ENCODE measurements around the gene EIF2S1. TPM values are rescaled to one million over a fixed set of nuclear protein-coding genes. Genes with fewer than 3 reads are reported as not detected.
A peak's percentile ranks its signal among the peaks of the same experiment; 100 is the strongest.
"Not testable (repeated sequence)": the region's sequence is repeated elsewhere in the genome, so short reads cannot be mapped to it uniquely, and the experiment has no call there.

The EIF2S1 gene
- 304 and 324 TPM in 2 replicates for total RNA-seq (2014; rRNA removed; shearing (Covaris generic))

DNA sequence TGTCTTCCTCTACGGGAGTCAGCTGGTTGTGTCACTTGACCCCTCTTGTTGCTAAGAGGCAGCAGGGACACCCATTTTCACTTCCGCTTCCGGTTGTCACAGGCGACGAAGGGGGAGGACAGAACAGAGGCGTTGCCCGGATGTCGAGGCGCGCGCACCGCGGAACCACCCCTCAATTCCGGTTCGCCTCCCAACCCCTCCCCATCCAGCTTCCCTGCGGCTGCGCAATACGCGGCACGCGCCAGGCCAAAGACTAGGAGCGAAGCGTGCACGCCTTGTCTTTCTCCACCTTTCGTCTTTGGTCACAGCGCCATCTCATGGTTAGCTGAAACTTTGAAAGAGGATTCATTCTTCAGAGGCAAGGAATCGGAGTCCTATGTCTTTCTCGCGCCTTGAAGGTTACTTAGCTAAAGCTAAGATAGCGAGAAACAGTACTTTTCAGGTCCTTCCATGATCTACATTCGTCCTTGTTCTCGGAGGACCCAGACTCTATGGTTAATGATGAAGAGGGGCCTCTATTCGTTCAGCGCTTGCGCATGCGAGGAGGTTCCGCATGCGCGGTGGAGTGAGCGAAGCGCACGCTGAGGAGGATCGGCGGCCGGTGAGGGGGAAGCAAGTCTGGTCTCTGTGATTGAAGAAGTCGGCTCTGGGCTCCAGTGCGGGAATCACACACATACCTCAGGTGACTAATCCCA, at the start of gene EIF2S1, which contains the start of gene ATP6V1D:
Gene EIF2S1 (plus strand): TSS at position 554 of the 695 bp plus-strand sequence. CDS start 4,440 bp downstream, outside the sequence.
Gene ATP6V1D (minus strand): TSS at position 30 of the 695 bp plus-strand sequence. CDS start 106 bp downstream, outside the sequence.
- peak; percentile 99 for DNase-seq (ENCODE audit: low read depth)

DNA sequence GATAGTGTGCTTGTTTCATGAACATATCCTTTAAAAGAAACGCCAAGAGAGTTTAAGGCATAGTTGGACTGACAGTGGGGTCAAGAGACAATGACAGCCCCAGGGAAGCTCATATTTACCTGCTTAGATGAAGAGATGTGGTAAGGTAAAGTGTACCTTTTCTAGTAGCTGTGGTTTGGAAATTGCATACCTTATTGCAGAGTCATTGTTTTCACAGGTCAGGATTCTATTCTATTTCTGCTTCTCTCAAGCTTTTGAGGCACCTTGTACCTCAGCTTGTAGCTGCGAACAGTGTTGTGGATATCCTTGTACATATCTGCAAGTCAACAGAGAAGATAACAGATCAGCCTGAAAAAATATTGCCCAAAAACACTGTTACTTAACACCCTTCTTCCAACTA, 48.3 kb upstream of the EIF2S1 start:
- DNase-seq (ENCODE audit: low read depth), result no peak

DNA sequence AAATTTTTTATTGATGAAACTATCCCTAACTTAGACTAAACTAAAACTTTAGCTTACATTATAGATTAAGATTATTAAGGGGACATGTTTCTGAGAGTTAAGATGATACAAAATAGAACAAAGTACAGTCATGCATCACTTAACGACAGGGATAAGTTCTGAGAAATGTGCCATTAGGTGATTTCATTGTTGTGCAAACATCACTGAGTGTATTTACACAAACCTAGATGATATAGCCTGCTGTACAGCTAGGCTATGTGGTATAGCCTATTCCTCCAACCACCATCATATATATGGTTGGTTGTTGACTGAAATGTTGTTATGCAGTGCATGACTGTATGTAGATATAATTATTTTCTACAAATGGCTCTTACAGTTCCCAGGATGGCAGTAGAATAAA, 47.0 kb upstream of the EIF2S1 start:
- no peak for DNase-seq (ENCODE audit: low read depth)

DNA sequence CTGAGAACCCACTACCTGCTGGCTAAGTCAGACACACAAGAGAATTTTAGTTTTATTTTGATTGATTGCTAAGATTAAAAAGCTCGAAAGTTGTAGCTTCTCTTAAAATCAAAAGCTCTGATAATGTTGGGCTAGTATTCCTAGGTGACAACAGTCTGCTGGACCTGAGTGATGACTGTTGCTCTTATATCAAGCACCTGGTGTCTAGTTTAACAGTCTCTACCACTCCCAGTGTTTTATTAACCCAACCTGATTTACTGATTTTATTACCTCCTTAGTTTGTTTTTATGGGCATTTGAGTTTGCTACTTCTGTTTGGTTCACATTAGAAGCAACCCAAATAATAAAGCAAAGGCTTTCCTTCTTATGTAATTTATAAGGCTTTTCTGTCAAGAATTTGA, 42.3 kb upstream of the EIF2S1 start:
- DNase-seq (ENCODE audit: low read depth), result no peak

DNA sequence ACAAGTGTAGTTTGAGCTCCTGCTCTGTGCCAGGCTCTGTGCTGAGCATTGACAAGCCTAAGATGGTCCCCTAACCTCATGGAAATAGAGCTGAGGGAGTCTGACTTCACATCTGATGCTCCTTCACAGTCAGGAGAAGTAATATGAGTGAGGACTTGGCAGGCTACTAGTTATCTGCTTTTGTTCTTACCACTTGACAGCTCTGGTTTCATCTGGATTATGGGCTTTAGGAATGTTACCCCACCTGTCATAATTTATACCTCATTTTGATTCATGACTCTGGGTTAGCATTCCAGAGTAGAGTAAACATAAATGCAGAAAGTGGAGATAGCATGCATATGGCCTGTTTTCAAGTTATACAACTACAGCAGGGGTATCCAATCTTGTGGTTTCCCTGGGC, 41.0 kb upstream of the EIF2S1 start:
- peak; percentile 13 for DNase-seq (ENCODE audit: low read depth)

DNA sequence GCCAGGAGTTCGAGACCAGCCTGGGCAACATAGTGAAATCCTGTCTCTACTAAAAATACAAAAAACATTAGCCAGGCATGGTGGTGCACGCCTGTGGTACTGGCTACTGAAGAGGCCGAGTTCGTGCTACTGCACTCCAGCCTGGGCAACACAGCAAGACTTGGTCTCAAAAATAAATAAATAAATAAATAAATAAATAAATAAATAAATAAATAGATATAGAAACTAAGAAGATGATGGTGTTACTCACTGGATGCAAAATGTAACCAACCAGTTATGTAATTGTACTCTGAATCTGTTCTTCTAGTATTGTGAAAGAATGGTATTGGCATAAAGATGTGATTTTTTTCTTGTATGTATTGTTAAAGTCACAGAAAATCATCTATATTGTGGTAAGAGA, 30.5 kb upstream of the EIF2S1 start:
- not testable (repeated sequence) for DNase-seq (ENCODE audit: low read depth)

DNA sequence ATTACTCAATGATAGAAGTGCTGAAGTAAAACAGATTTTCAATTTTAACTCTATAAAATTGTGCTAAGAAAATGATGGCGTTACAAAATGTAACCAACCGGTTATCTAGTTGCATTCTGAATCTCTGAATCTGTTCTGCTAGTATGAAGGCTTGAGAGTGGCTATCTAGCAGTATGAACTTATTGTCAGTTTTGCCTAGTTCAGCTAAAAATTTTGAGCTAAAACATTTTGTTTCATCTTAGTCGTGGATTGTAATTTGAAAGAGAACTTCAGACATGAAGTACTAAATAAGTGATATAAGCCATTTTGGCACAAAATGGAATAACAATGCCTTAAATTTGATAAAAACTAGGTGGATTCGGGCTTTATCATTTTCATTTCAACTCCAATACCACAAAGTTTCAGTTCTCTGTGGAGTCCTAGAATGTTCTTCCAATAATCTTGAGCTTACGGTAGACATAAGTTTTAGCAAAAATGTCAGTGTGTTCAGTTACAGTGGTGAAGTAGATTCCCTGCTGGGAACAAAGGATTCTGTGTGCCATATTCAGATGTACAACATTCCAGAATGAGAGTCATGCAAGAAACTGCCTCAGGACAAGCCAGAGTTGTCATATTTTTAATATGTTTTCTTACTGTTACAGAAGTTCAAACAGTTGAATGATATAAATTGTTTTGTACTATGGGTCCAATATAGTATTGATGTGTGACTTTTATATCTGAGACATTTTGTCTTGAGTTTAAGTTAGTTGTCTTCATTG, 28.6 kb upstream of the EIF2S1 start:
- DNase-seq (ENCODE audit: low read depth), result peak; percentile 51

DNA sequence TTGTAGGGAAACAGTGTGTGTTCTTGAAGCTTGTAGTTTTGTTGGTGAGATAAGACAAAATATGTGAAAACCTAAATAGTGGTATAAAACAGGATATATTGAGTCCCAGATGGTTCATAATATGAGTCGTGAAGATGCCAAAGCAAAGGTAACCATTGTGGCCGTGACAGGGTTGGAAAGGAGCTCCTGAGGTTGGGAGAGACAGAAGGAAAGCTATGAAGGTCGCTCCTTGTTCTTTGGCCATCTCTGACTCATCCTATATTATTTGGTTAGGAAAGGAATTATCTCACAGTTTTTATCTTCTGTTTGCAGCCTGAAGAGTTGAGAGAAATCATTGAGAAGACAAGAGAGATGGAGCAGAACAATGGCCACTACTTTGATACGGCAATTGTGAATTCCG, 27.7 kb upstream of the EIF2S1 start:
- DNase-seq (ENCODE audit: low read depth), result peak; percentile 43

DNA sequence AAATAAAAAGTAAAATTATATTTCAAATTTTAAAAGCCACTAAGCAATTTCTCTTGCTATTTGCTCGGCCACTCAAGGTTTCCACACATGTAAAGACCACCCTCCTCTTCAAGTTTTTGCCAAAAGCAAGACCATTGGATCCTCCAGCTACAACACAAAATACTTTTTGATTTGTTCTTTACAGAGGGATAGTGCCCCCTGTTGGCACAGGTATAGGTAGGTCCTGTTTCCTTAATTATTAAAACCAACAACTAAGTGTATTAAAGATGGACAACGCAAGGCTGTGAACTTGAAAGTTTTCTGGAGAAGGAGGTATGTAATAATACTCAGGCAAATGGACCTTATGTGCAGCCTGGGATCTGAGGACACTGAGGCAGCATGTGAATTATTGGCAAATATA, 24.3 kb upstream of the EIF2S1 start:
- DNase-seq (ENCODE audit: low read depth), result peak; percentile 25

DNA sequence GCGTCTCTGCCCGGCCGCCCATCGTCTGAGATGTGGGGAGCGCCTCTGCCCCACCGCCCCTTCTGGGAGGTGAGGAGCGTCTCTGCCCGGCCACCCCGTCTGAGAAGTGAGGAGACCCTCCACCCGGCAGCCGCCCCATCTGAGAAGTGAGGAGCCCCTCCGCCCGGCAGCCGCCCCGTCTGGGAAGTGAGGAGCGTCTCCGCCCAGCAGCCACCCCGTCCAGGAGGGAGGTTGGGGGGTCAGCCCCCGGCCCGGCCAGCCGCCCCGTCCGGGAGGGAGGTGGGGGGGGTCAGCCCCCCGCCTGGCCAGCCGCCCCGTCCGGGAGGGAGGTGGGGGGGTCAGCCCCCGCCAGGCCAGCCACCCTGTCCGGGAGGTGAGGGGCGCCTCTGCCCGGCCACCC, 18.9 kb upstream of the EIF2S1 start:
- not testable (repeated sequence) for DNase-seq (ENCODE audit: low read depth)

DNA sequence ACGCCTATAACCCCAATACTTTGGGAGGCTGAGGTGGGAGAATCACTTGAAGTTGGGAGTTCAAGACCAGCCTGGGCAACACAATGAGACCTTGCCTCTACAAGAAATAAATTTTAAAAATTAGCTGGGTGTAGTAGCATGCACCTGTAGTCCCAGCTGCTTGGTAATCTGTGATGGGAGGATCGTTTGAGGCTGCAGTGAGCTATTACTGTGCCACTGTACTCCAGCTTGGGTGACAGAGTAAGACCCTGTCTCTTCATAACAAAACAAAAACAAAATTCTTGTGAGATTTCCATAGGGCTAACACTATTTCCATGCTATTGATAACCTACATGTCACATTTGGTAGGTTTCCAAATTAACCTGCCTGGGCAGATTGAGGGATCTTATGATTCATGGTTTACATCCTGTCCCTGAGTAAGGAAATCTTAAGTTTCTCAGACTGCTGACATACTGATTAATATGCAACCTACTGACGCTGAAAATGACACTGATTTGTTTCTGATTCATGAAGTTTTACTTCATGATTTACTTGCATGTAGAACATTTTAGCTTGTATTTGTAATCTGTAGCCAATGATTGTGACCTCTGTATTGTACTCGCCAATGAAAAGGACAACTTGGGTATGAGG, 16.4 kb upstream of the EIF2S1 start:
- DNase-seq (ENCODE audit: low read depth), result peak; percentile 50

DNA sequence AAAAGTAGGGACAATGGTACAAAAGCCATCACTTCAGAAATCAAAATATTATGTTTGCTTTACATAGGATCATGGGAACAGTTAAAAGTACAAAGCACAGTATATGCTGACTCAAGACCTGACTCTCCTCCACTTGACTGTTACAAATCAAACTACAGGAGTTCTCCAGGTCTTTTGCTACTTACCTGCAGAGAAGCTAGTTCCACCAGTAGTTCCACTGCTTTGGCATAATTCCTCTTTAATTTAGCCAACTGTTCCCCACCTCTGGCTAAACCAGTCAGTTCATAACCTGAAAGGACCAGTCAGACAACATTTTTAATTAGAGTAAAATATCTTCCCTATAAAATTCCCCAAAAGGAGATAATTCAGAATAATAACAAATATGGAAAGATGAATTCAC, 14.5 kb upstream of the EIF2S1 start:
- DNase-seq (ENCODE audit: low read depth), result no peak

DNA sequence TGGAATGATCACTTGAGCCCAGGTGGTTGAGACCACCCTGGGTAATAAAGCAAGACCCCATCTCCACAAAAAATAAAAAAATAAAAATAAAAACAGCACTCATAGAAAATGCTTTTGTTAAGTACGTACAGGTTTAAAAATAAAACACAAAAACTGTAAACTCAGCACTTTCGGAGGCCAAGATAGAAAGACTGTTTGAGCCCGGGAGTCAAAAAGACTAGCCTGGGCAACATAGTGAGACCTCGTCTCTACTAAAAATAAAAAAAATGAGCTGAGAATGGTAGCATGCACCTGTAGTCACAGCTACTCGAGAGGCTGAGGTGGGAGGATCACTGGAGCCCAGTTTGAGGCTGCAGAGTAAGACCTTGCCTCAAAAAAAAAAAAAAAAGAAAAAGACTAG, 8.1 kb upstream of the EIF2S1 start:
- no peak for DNase-seq (ENCODE audit: low read depth)

DNA sequence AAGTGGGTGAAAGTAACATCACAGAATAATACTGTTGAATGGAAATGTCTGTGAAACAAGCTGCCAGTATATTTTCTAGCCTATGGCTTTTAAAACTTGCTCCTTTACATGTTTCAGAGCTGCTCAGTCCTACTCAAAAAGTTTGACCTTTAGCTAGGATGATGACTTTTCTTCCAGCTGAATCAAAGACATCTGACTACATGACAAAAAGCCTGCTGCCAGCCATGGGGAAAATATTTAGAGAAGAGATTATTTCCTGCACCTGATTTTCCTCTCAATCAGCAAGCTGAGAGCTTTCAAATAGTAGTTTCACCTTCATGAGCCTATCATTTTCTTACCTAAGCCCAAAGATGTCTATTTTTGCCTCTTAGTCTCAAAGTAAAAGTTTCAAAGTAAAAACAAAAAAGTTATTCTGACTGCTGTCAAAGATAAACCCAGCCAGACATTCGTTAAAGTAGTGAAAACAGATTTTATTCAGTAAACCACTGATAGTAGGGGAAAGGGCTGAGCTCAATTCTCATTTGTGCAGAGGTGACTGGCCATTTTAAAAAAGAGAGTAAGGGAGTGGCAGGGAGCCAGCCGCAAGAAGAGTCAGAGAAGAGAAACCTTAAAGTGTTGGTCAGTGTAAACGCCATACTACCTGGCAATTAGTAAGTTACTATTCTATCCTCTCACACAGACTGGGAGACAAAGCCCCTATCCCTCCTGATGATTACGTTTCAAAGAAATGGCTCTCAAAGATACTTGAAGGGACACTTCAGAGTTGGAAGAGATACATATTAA, 2.8 kb upstream of the EIF2S1 start:
- DNase-seq (ENCODE audit: low read depth), result no peak

DNA sequence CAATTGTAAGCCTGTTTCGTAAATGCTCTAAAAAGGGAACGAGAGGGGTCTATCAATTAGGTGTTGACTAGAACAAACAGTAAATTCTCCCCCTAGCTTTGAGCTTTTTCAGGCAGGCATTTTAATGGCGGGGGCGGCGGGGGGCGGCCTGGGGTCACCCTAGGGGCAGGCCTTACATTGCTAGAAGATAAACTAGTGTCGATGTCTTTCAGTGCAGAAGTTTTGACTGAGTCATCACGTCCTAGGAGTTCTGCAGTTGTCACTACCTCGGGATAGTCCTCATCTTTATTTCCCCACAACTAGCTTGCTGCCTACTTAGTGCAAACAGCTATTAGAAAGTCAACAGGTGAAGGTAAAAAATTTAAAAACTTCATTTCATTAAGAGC, 2.2 kb upstream of the EIF2S1 start:
- DNase-seq (ENCODE audit: low read depth), result no peak

DNA sequence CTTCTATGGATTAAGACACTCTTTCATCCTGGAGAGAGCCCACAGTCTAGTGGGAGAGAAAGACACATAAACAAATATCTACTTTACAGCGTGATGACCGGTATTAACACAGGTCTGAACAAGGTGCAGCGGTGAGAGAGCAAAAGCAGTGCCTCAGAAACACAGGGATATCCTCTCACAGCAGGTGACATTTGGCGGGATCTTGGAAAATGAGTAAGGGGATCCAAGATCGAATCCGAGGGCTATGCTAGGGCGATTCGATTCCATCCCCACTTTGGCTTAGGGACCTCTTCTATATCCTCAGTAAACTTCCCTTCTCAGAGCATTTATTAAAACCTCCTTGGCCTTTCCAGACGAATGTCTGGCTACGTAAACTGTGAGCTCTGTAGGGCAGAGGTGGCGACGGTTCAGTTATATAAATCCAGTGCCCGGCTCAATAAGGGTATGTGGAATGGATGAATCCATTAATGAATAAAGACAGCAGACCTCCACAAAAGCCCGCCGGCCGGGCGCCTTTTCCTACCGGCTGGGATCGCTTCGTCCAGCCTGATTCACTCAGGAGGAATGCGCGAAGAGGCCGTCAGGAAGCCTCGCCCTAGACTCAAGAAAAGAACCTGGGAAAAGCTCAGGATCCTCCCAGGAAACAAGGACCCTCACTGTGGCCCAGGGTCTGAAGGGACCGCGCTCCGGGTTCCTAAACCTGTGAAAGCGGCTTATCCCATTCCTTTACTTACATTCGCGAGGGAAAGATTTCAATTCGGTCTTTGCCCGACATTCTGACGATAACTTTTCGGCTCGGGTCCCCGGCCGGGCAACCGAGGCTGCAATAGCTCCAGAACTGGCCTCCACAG, 979 bp upstream of the EIF2S1 start:
- DNase-seq (ENCODE audit: low read depth), result peak; percentile 73

DNA sequence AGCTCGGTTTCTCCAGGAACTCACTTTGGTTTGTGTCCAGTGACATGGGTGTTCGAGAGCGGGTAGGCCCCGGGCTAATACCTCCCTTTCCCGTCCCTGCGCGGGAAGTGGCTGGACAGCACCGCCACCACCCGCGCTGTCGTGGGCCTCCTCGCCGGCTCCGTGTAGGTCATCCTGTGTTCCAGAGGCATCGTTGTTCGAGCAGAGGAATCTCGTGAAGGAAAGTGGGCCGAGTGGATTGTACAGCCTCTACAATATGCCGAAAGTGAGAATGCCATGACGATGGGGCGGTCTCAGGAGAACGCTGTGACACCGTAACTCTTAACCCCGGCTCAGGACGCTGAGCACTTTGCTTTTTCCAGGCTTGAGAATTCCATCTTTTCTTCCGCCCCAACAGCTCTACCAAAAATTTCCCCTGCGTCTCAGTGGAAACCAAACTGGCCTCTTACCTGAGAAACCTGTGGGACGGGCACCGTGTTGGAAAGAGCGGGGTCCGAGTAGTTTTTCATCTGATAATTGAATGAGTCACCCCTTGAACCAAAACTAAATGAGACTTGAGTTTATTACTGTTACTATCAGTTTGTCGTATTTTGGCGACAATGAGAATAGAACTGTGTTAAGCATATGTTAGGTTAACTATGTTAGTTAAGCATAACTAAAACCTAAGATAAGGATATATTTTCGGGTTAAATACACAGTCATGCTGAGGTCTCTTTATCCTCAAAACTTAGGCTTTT, 510 bp downstream of the EIF2S1 start:
- DNase-seq (ENCODE audit: low read depth), result no peak

DNA sequence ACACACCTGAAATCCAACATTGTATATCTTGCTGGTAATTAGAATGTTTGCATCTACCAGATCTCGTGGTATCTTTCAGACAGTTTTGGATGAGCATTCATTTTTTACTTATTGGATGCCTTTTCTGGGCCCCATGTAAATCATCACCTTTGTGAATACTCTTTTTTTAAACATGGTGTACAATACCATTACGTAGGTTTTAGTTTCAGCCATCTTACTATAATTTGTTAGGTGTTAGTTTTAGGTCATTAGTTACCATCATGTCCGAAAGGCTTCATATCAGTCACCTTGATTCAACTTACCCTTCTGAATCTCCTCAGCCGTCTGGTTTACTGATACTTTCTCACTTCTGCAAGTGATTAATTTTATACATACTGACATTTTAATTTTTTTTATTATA, 5.3 kb downstream of the EIF2S1 start:
- DNase-seq (ENCODE audit: low read depth), result no peak

DNA sequence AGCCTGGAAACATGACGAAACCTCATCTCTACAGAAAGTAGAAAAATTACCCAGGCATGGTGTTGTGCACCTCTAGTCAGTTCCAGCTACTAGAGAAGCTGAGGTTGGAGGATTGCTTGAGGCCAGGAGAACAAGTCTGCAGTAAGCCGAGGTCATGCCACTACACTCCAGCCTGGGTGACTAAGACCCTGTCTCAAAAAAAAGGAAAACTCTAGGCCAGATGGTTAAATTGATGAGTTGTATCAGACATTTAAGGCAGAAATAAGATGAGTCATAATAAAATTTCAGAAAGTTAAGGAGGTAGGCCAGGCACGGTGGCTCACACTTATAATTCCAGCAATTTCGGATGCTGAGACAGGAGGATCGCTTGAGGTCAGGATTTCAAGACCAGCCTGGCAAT, 10.7 kb downstream of the EIF2S1 start:
- peak; percentile 83 for DNase-seq (ENCODE audit: low read depth)

All from M059J (cell line).